HG02759 (cell line): ENCODE measurements around the gene QRICH1.
A peak's percentile ranks its signal among the peaks of the same experiment; 100 is the strongest.

Experiments used
- ATAC-seq: cut with Tn5 transposase; IDR thresholded peaks from one replicate; pipeline ENCODE4 v1.9.1; 2021; ENCODE audit warnings: mild to moderate bottlenecking, moderate library complexity; ENCODE audit not compliant: unreplicated experiment

Gene QRICH1

DNA sequence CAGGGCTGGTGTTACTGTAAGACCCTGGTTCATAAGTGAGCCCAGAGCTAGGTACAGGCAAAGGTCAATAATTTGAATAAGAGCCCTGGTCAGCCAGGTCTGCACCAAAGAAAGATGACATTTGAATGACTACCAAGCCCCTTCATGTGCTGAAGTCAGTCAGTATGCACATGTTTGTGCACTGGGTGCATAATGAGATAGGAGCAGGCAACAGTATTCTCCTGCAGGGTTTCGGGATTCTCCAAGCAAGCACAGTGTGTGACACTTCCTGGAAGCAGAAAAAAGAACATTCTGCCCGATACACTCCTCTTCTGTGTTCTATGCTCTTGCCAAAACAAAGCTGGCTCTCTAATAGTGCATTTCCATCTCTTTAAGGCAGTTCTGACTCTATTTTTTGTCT, 59.2 kb downstream of the QRICH1 start:
- no peak for ATAC-seq

DNA sequence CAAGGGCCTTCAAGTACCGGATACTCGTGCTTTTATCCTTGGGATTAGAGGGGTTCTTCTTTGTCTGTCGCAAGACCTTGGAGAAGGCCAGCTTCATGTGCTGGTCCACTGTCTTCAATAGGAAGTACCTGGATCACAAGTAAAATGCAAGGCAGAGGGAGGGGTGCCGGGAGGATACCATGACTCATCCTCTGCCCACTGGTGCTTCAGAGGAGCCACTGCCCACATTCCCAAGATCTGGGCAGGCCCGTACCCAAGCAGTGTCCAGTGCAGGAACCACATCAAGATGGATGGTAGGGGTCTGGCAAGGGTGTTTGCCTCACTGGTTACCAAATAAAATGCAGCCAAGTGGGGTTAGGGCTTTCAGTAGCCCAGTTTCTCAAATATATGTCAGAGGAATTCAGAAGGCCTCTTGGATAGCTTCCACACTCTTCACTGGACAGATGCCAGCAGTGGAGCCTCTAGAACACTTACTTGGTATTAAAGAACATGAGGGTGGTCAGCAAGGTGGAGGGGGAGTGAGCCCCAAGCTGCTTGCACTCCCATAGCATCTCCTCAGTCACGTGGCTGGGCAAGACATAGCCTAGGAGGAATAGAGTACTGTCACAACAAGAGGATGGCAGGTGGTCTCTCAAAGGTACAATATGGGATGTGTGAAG, 61.1 kb downstream of the QRICH1 start:
- ATAC-seq: no peak

DNA sequence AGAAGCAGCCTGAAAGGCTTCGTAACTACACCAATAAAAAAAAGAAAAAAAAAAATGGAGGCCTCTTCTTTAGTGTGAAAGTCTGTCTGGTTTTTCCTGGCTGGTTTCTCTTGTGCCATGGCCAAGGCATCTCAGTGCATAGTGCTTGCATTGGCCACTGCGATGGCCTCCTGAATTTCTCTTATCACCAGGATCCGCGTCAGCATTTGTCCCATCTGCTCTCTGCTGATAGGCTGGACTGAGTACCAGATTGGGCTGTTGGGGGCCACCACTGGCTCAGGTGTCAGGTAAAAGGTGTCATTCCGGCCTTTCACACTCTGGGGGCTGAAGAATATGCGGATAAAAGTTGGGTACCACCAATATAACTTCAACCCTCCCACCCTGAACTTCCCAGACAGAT, 63.5 kb downstream of the QRICH1 start:
- no peak for ATAC-seq

DNA sequence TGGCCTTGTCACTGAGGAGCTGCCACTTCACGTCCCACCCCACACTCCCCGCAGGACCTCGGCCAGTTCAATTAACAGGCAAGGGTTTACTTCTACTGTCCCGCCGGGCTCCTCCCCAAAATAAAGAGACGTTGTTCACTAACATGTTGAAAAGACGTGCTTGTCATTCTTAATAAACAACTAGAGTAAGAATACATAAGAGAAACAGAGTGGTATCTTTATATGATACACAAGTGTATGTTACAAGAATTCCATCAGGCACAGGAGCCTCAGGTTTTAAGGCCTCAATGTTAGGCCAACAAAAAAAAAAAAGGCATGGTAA, 64.3 kb downstream of the QRICH1 start:
- no peak for ATAC-seq

DNA sequence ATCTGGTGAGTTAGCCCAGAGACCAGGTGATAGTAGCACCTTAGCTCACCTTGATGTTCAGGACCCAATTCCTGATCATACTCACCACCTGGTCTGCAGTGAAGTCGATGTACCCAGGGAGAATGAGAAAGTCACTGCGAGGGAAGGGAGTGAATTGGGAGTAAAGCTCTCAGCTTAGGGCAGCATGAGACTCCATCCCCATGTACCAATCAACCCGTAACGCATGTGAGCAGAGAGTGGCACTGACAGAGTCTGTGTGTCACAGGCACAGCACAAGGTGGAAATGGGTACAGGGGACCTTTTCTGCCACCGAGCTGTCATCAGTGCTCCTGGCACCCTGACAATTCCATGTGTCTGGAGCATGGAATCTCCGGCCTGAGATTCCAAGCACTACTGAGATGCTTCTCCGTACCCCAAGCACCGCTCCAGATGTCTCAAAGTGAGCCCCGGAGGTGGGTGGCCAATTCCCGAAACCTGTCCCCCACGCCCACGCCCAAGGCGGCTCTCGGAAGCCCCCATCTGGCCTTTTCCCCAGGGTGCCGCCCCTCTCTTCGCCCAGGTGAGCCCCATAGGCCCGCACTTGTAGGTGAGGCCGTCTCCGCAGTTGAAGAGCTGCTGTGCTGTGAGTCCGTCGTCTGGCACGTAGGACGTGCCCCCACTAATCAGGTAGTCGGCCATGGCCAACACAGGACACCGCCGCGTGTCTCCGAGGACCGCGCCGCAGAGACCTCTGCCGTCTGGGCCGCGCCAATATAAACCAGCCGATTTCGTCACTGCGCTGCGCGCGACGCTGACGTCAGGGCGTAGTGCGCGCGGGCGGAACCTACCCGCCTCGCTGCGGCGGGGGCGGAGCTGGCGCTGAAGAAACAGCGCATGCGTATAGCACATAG, 65.0 kb downstream of the QRICH1 start, which contains the start of gene IMPDH2:
TSS of gene IMPDH2 (minus strand) at position 726 of the 890 bp plus-strand sequence. CDS start at position 678, 48 bp downstream.
- peak; percentile 92 for ATAC-seq

DNA sequence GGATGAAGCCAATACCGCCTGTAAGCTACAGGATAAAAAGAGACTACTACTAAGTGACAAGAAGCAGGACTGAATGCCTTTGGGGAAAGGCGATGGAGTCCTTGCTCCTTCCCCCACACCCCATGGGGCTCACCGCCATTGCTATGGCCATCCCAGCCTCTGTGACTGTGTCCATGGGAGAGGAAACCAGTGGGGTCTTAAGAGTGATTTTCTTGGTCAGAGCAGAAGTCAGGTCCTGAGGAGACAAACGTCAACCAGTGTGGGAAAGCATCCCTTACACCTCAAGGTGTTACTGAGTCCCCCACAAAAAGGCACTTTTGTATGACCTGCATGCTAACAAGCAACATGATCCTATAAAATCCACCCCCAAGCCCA, 65.6 kb downstream of the QRICH1 start:
- ATAC-seq: no peak

DNA sequence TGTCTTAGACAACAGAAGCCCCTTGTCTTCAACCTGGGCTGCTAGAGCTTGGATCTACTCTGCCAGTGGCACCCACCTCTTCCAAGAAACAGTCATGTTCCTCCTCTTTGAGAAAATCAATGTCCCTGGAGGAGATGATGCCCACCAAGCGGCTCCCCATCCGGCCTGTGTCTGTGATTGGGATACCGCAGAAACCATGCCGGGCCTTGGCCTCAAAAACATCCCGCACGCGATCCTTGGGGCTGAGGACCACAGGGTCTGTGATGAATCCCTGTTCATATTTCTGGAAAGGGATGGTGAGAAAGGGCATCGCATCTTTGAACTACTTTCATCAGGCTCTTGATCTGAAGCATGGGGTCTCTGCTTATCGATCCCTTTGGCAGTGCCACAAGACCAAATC, 66.2 kb downstream of the QRICH1 start:
- no peak for ATAC-seq

DNA sequence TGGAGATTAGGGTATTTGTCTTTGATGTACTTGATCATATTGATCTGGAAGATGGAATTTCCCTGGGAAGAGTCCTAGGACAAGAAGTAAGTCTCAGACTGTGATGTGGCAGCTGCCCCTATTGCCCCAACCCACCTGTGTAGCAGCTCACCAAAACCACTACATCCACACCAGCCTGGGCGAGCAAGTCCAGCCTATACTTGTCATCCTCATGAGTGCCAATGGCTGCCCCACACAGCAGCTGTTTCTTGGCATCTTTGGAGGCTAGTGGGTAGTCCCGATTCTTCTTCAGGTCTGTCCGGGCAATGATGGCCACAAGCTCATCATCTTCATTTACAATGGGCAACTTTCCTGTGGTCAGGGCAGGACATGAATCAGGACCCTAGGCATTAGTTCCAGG, 67.3 kb downstream of the QRICH1 start:
- ATAC-seq: no peak

DNA sequence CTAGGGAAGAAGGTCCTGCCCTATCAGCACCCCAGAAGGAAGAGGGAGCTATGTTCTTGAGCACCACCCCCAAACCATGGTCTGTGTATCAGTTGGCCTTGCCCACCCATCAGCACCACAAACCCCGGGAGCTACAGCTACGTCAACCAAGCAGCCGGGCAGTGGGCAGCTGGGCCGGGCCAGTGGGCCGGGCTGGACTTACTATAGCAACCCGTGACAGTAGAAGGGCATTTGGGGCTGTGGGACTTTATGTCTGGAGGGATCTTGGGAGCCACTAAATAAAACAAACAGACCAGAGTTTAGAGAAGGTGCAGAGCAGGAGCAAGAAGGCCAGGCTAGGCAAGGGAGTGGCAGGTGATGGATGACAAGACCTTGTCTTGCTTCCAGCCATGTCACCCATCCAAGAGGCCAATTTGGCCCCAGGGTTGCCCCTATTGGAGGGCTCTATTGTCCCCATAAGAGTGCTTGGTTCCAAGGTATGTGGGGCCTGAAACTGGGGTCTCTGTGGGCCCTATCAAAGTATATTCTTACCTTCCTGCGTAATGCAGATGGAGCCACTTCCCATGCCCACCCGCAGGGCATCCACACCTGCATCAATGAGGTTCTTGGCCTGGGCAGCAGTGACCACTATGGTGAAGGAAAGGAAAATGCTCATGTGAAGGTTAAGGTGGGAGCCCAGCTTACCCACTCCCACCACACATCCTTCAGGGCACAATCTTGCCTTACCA, 67.9 kb downstream of the QRICH1 start:
- ATAC-seq: no peak

DNA sequence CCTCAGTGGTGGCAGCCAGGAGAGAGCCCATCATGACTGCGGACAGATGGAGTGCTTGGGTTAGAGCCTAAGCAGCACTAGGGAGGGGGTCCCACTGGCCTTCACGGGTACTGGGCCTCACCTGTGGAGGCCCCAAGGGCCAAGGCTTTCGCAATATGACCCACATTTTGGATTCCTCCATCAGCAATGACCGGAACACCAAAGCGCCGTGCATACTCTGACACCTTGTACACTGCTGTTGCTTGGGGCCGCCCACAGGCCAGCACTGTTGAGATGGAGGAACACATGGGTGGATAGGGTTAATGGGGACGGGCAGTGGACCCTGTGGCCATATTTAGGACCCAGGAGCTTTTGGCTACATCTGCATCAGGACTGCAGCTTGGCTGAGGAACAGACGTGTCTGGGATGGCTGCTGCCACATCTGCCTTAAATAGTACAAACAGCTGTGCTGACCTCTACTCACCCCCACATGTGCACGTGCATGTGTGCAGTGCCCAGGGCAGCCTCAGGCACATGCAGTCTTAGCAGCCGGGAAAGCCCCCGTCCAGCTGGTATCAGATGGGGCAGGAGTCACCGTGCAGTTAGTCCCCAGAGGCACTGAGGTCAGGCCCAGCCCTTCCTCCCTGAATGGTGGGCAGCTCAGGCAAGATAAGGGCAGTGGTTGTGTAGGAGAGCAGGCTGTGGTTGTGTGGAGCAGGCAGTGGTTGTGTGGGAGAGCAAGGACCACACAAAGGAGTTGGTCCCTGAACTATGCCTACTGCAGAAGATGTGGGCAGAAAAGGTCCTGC, 68.7 kb downstream of the QRICH1 start:
- no peak for ATAC-seq

DNA sequence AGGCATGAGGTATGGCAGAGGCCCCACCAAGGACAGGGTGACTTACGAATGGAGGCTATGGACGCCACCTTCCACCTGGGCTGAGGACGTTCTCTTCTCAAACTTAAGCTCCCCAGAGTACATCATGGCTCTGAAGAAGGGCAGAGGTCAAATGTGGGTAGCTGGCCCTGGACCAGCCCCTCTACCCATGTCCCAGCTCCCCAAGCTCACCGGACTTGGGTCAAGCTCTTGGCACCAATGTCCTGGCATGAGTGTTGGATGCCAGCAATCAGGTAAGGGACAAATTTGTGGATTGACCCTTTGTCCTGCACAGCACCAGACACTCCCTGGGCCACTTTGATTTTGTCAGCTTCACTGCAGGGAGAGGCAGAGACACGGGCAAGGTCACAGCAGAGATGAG, 69.4 kb downstream of the QRICH1 start:
- ATAC-seq: no peak

DNA sequence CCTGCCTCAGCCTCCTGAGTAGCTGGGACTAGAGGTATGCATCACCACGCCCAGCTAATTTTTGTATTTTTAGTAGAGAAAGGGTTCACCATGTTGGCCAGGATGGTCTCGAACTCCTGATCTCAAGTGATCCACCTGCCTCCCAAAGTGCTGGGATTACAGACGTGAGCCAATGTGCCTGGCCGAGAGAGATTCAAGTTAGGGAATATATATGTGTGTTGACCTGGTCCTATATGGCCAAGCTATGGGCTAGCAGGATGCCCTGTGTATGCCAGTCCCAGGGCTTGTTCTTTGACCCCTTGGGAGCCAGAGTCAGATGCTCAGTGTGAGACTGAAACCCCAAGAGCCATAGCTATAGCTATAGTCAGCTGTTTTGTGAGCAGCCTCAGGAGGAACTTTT, 70.1 kb downstream of the QRICH1 start:
- ATAC-seq: no peak

DNA sequence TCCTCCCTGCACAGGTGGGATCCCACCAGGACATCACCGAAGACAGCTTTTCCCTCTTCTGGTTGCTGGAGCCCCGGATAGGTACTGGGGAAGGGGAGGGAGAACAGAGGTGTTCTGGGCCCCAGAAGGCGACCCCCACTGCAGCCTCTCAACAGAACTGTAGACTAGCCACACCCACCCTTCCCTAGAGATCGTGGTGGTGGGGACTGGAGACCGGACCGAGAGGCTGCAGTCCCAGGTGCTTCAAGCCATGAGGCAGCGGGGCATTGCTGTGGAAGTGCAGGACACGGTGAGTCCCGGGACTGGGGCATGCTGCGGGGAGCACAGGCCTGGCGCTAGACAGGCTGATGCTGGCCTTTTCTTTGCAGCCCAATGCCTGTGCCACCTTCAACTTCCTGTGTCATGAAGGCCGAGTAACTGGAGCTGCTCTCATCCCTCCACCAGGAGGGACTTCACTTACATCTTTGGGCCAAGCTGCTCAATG, 71.1 kb downstream of the QRICH1 start:
- no peak for ATAC-seq

DNA sequence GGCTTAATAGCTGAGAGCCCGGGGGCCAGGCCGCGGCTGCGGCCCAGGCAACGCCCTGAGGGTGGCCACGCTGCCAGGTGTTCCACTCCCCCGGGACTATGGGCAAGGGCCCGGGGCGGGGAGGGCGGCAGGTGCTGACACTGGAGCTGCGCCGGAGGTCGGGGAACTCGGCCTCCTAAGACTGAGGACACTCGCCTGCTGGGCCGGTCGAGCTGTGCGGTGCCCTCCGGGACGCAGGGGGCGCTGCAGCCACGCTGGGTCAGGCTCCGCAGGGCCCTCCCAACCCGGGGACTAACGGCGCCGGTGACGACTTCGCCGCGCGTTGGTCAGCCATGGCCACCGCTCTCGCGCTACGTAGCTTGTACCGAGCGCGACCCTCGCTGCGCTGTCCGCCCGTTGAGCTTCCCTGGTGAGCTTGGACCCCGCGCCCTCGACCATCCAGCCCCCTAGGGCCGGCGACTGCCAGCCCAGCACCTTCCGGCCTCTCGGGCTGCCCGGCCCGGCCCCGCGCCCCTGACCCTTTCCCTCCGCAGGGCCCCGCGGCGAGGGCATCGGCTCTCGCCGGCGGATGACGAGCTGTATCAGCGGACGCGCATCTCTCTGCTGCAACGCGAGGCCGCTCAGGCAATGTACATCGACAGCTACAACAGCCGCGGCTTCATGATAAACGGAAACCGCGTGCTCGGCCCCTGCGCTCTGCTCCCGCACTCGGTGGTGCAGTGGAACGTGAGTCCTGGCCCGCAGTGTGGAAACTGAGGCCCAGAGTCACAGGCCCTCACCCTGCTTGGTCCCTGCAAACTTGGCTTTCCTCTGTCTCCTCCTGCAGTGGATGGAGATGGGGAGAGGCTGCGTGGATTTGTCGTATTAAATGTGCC, 71.8 kb downstream of the QRICH1 start, which contains the start of gene NDUFAF3:
TSS of gene NDUFAF3 (plus strand) at position 309 of the 875 bp plus-strand sequence. CDS start at position 333, 24 bp downstream.
- ATAC-seq: peak; percentile 56

DNA sequence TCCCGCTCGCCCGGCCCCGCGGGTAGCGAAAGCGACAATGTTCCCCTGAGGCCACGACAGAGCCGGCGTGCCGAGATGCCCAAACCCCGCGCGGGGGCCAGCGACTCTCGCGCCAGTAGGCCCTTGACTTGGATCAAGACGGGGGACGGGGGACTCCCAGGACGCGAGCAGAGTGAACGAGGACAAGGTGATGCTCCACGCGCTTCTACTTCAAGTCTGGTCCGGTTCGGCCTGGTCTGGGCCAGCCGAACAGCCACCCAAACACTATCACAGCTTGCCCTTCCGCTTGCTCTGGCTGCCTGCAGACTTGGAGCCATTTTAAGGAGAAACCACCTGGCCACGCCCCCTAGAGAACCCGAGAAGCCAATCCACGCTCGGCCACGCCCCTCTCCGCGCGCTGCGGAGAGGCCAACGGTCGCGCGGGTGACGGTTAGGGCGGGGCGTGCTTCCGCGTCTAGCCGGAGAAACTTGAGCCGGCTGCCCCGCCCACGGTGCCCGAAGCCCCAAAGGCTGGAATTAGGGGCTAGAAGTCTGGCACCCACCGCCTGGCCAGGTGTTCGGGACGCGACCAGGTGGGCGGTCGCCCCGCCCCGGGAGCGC, 72.6 kb downstream of the QRICH1 start:
- peak; percentile 54 for ATAC-seq

DNA sequence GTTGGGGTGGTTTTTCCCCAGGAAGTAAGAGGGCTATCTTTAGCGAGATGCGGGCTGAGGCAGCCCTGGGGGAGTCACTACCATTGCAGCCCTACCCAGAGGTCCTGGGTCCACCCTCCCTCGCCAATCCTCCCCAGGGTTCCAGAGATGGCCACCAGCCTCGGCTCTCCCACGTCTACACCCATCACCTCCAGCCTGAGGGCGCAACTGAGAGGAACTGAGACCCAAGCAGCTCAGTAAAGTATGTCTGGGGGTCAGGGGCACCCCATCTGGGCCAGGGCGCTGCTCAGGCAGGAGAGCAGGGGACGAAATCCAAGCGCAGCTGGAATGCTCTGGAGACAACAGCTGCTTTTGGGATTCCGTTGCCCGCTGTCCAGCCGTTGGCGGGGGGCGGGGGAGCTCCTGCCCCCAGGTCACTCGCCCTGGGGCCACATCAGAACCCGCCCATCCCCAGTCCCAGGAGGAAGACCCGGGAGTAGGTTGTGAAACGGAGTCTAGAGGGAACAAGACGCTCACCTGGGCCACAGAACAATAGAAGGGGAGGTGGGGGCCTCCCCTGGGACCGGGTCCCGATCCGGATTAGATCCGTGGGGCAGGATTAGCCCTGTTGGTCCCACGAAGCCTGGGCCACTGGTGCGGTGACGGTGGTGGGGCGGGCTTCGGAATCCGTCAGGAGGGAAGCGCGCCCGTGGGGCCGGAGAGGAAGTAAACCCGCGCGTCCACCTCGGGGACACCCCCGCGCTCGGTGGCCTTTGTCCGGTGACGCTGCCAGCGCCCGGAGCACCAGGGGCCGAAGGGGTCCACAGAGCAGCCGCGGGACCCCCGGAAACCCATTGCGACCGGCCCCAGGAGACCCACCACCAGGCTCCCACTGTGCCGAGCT, 73.3 kb downstream of the QRICH1 start:
- ATAC-seq: peak; percentile 1

DNA sequence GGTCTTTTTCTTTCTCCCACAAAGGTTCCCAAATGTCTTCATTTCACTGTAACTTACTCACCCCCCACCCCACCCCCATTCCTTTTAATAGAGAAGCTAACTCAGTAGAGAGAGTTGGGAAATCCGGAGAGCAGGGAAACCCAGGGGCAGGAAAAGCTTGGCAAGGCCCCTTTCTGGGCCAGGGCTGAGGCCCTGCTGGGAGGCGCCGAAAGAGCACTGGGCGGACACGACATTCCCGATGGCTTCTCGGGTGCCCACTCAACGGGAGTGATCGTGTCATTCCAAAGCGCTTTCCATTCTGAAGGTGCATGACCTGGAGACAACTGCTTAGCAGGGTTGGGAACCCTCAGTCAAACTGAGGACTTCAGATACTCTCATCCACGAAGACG, 73.9 kb downstream of the QRICH1 start:
- no peak for ATAC-seq

DNA sequence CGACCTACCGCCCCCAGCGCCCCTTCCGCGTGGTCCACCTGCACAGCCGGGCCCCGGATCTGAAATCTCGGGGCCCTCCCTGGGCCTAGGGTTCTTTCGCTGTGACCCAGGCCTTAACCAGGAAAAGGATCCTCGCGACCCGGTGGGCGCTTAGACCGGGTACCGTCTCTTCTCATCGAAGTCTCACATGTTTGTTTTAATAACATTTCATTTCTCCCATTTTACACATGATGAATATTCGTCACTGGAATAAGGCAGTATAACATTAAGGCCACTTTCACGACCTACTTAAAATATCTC, 75.2 kb downstream of the QRICH1 start:
- ATAC-seq: no peak
